ENCODE data around the gene HELZ. TPM values are rescaled to one million over a fixed set of nuclear protein-coding genes. Genes with fewer than 3 reads are reported as not detected.
"Not testable (repeated sequence)": the region's sequence is repeated elsewhere in the genome, so short reads cannot be mapped to it uniquely, and the experiment has no call there.

Gene HELZ
- polyA plus RNA-seq, 10 donors = 15.4 to 28.5 (median 21.4) TPM

- DNase-seq = no peak
Measured at GRCh38 chr17:67266496-67266895, 21.5 kb upstream of the HELZ start.

DNA sequence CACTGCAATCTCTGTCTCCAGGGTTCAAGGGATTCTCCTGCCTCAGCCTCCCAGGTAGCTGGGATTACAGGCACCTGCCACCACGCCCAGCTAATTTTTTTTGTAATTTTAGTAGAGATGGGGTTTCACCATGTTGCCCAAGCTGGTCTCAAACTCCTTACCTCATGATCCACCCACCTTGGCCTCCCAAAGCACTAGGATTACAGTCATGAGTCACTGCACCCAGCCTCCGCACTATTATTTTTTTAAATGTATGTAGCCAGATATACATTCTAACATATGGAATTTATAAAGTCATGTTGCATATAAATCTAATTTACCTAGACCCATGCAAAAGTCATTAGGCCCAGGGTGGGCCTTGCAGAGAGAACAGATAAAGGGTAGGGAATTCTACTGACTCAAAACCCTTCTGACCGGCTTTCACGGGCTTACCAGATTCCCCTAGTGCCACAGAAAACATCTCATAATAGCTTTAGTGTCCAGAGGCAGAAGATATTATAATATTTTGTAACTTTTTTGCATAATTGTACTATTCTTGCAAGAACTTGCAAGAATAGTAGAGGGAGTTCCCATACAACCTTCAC is 20.5 kb upstream of the HELZ start:
- no peak for DNase-seq

DNA sequence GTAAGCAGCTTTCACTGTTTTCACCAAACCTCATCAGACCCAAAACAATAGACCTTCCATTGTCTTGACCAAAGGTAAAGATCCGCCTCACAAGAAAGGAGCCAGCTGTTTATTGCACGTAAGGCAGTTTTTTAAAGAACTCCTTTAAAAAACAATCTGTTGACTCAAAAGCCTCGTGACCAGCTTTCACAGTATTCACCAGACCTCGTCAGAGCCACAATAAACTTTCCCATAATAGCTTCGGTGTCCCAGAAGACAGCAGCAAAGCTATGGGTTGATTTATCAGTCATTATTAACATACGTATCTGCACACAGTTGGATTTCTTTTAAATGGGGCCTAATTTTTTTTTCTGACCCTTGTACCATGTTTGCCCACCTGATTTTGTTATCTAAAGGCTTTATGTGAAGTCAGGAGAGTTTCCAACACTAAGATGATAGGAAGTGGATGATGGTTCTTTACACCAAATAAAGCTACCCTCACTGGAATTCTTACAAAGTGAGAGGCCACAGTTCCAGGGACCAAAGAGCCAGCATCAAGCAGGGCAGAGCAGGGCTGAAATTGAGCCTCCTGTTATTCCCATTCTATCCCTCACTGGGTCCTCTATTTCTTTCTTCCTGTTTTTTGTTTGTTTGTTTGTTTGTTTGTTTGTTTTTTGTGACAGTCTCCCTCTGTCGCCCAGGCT is 17.6 kb upstream of the HELZ start:
- DNase-seq = peak in 1 of 3 donors; percentile 19

- peak; percentile 71 to 89 (median 78) for DNase-seq
Measured at GRCh38 chr17:67260170-67260987, 15.4 kb upstream of the HELZ start.

DNA sequence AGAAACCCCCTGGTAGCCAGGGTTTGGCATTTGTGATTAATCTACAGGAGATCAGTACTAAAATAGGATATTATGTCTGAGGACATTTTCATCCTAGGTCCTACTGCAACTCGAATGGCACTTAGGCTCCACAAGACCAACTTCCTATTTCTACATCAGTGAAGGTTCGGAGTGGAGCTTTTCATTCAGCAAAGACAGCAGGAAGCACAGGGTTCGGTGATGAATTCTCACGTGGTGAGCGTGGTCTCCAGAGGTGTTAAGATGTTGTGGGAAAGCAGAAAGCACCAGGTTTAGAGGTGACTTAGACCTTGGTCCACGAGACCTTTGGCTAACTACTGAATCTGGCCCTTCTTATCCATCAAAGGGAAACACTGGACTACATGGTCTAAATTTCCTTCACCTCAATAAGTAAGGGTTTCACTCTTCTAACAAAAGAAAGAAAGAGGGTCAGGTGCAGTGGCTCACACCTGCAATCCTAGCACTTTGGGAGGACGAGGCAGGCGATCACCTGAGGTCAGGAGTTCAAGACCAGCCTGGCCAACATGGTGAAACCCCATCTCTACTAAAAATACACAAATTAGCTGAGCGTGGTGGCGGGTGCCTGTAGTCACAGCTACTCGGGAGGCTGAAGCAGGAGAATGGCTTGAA is 13.9 kb upstream of the HELZ start:
- no peak for DNase-seq

DNA sequence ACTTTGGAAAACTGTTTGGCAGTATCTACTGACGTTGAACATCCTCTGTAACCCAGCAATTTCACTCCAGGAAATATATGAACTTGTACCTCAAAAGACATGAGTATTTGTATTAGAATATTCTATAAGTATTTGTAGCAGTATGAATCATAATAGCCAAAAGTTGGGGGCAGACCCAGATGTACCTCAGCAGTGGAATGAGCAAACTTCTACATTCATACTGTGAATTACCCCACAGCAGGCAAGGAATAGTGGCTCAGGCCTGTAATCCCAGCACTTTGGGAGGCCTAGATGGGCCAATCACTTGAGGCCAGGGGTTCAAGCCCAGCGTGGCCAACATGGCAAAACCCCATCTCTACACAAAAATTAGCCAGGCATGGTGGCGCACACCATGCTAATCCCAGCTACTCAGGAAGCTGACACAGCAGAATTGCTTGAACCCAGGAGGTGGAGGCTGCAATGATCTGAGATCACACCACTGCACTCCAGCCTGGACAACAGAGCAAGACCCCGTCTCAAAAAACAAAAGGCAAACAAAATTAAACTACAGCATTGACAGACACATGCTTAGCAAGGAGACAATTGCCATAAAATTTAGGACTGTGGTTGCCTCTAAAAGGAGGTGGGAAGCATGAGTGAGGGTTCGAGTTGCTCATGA is 11.2 kb upstream of the HELZ start:
- no peak for DNase-seq

- peak in 2 of 3 donors; percentile 37 to 53 for DNase-seq
Measured at GRCh38 chr17:67253384-67253783, 8.4 kb upstream of the HELZ start.

- not testable (repeated sequence) for DNase-seq
Measured at GRCh38 chr17:67251586-67251985, 6.6 kb upstream of the HELZ start.

DNA sequence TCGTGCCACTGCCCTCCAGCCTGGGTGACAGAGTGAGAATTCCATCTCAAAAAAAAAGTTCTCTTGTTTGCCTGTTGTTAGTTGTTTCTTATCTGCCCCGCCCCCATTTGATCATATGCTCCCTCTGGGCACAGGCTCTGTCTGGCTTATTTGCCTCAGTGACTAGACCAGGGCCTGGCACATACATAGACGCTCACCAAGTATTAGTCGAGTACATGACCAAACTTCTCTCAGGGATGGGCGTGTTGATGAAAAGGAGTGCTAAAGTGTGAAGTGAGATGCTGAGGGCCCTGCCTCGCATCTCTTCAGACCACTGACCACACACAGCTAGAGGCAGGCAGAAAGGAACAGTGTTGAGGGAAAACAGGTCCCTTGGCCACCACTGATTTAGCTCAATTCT is 3.3 kb upstream of the HELZ start:
- no peak for DNase-seq

GRCh38 chr17:67247416-67247900 is 2.5 kb upstream of the HELZ start:
- no peak for DNase-seq

DNA sequence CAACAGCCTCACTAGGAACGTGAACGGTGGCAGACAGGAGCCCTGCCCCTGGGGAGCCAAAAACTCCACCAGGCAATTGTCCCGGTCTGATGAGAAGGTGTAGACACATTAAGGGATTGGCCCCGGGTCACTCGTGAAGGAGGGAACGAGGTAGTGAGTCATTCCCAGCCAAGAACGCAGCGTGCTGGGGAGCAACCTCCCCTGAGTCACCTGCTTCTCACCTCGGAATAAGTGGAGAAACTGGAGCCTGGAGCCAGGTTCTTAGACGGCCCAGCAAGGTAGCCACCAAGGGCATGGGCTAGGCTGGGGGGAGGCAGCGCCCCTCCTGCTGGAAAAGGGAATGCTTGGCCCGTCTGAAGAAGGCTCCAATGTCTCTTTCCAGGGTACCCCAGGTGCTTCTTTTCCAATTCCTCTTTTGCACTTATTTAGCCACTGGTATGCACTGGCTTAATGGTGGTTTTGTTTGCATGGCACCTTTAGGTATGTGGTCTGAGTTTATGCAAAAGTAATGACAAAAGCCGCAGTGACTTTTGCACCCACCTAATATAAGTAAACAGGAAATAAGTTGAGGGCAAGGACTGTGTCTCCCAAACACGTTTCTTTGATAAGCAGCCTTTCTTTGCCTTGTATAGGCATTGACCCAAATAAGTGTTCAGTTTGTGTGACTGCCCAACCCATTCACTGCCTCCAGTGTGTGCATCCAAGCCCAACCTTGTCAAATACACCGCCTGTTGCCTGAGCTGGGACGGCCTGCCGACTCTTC is 1.8 kb upstream of the HELZ start:
- peak in 1 of 3 donors; percentile 28 for DNase-seq

DNA sequence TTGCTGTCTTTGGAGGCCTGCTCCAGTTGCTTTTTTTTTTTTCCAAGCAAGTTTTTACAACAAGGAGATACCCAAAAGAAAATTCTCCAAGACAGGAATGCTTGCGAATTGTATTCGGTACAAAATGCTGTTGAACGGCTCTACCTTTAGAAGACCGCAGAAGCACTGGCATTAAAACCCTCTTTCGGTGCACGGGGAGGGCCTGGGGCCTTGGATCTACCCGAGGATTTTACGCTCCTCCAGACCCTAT is 1.3 kb upstream of the HELZ start:
- DNase-seq = no peak

DNA sequence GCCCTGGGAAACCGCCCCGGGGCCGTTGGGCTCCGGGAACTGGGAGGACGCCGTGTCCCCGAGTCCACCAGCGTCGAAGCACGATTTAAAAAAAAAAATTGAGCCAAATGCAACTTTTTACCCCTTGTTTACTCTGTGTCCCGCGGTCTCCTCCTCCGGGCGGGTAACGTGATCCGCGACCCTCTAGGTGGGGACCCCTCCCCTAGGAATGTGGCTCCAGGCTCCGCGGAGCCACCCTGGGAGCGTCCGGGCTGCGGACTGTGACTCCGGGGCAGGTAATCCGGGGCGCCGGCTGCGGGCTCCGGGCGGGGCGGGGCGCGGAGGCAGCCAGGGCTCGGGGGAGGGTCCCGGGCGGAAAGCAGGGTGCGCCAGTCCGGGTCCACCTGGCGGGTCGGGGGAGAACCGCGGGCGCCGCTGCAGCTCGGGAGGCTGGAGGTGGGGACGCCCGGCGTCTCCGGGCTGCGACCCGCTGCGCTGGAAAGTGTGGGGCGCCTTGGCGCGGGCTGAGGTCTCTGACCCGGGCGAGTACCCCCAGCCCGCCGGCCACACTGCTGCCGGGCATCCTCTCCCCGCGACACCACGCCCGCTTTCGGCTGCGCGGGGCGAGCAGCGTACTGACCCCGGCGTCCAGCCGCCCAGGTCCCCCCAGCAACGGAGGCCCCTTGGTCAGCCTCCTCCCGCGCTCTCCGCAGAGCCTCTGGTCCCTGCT is 852 bp upstream of the HELZ start:
- peak in 1 of 3 donors; percentile 67 for DNase-seq

GRCh38 chr17:67244431-67245072 is 444 bp downstream of the HELZ start:
- DNase-seq = no peak

GRCh38 chr17:67243284-67243683 is 1.7 kb downstream of the HELZ start:
- DNase-seq = no peak

DNA sequence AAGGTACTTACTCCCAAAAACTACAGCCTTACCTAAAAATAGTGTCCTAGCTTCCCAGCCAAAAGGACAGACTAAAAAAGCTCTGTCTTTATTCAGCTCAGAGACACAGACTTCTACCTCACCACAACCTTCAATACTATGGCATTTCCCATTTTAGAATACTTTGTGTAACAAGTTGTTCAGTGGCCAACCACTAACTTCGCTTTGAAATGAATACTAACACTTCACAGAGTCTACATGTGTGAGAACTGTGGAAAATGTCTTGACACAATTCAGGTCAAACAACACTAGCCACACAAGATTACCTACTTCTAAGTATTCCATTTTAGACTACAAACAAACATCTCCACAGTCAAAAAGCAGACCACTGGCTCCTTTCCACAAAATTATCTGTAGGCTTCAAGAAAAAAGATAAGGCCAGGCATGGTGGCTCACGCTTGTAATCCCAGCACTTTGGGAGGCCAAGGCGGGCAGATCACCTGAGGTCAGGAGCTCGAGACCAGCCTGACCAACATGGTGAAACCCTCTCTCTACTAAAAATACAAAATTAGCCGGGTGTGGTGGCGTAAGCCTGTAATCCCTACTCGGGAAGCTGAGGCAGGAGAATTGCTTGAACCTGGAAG is 3.2 kb downstream of the HELZ start:
- DNase-seq = no peak

- DNase-seq = no peak
Measured at GRCh38 chr17:67239597-67239996, 5.4 kb downstream of the HELZ start.

- no peak for DNase-seq
Measured at GRCh38 chr17:67238991-67239390, 6.0 kb downstream of the HELZ start.

GRCh38 chr17:67232441-67232840 is 12.6 kb downstream of the HELZ start:
- no peak for DNase-seq
